OCI-M2 (cell line): ENCODE measurements around the gene ASAP2.

ENCODE experiments used
- DNase-seq: peaks from one replicate; lab custom pipeline; 2025; ENCODE audit not compliant: unreplicated experiment; lab: John Stamatoyannopoulos, UW

Gene ASAP2

GRCh38 chr2:9179572-9180201 is 26.9 kb upstream of the ASAP2 start:
- DNase-seq, result no peak

GRCh38 chr2:9184361-9184760 is 22.3 kb upstream of the ASAP2 start:
- no peak for DNase-seq

GRCh38 chr2:9187620-9188214 is 18.9 kb upstream of the ASAP2 start:
- no peak for DNase-seq

- no peak for DNase-seq
These were observed 17.8 kb upstream of the ASAP2 start for GRCh38 chr2:9188823-9189222.

GRCh38 chr2:9189901-9190300 is 16.7 kb upstream of the ASAP2 start:
- no peak for DNase-seq

GRCh38 chr2:9191041-9191481 is 15.6 kb upstream of the ASAP2 start:
- DNase-seq, result no peak

- DNase-seq, result no peak
These were observed 13.9 kb upstream of the ASAP2 start for GRCh38 chr2:9192712-9193111.

GRCh38 chr2:9194352-9194751 is 12.3 kb upstream of the ASAP2 start:
- no peak for DNase-seq

- DNase-seq, result no peak
These were observed 10.0 kb upstream of the ASAP2 start for GRCh38 chr2:9196637-9197036.

- DNase-seq, result no peak
These were observed 8.7 kb upstream of the ASAP2 start for GRCh38 chr2:9197916-9198315.

- no peak for DNase-seq
These were observed 6.6 kb upstream of the ASAP2 start for GRCh38 chr2:9199716-9200632.

GRCh38 chr2:9200633-9201015 is 6.0 kb upstream of the ASAP2 start:
- no peak for DNase-seq

- no peak for DNase-seq
These were observed 5.3 kb upstream of the ASAP2 start for GRCh38 chr2:9201185-9201891.

- DNase-seq, result no peak
These were observed 3.6 kb upstream of the ASAP2 start for GRCh38 chr2:9203006-9203405.

- no peak for DNase-seq
These were observed 2.7 kb upstream of the ASAP2 start for GRCh38 chr2:9203876-9204275.

- DNase-seq, result no peak
These were observed 1.7 kb upstream of the ASAP2 start for GRCh38 chr2:9204939-9205338.

- DNase-seq, result no peak
These were observed 1.1 kb upstream of the ASAP2 start for GRCh38 chr2:9205486-9205885.

GRCh38 chr2:9206991-9207640 is 504 bp downstream of the ASAP2 start:
- no peak for DNase-seq

GRCh38 chr2:9207641-9208311 is 1.2 kb downstream of the ASAP2 start:
- DNase-seq, result no peak

- no peak for DNase-seq
These were observed 2.3 kb downstream of the ASAP2 start for GRCh38 chr2:9208875-9209274.
